ENCODE results near the gene CDH24. TPM values are rescaled to one million over a fixed set of nuclear protein-coding genes. Genes with fewer than 3 reads are reported as not detected.
A peak's percentile ranks its signal among the peaks of the same experiment; 100 is the strongest.

Gene CDH24
- total and polyA plus RNA-seq, 12 donors: 0.57 to 9.1 (median 1.6) TPM

DNA sequence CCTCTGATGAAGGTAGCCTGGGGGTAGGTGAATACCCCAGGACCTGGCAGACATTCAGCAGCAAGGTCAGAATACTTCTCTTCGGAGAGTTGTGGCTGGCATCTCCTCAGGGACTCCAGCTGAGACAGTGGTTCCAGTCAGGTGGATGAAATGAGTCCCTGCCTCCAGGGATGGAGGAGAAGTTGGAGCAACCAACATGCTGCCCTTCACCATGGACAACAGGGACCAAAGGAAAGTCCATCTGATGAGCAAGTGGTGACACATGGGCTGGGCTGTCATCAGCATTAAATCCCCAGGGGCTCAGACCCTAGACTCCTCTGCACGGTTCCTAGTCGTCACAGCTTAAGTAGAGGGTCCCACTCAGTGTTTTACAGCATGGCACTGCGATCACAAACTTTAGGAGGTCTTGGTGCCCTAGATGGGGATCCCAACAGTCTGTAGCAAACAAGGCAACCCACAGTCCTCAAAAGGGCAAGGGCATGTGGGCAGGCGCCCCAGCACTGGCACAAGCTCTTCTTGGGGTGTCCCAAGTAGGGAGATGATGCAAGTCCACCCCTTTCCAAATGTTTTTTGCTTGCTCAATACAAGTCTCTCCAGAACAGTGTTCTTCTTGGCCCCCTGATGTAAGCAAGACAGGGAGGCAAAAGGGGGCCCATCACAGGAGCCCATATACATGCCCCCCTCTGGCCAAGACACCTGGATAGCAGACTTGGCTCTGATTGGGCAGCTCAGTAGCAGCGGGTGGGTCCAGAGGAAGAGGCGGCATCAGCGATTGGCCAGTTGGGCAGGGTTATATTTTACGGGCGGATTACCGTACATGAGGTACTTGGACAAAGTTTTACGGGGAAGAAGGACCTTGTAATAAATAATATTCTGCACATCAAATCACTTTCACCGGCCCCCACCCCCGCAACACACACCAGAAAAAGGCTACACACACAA is 10.8 kb upstream of the CDH24 start:
- intact Hi-C loops (cut with DNase I): loop anchor here in 3 of 10 donors (2.0 to 10.0 kb wide), 5 partner anchors 39 to 483 kb away; partner anchors contain the start of gene DAD1 (in 1 of the 3)
- H3K27me3 ChIP-seq: no peaks in the 10 kb centered on the region
- H3K4me1 ChIP-seq: peaks cover 15 to 48% (median 38%) of the 10 kb centered on the region in 9 donors
- H3K9me3 ChIP-seq: no peaks in the 10 kb centered on the region
- DNase-seq (no peak), ATAC-seq (peak in 1 of 8 donors; percentile 4)
- TF ChIP-seq CTCF (IDR thresholded peaks at IDR 0.05): no peak
- no peak overlapping the region for H3K4me3 ChIP-seq
- H3K27ac ChIP-seq: no peak overlapping the region
- 75 to 80% methylated on average over 14 of the region's 14 CpGs for WGBS, 2 donors
- H3K36me3 ChIP-seq: peaks cover 0 to 79% (median 45%) of the 10 kb centered on the region in 9 donors

- H3K4me1 ChIP-seq: peaks cover 15 to 48% (median 32%) of the 10 kb centered on the region in 9 donors
- no peaks in the 10 kb centered on the region for H3K9me3 ChIP-seq
- no peaks in the 10 kb centered on the region for H3K27me3 ChIP-seq
- no peak for DNase-seq
- WGBS, 2 donors: 85% methylated on average over 23 of the region's 23 CpGs
- no peak for ATAC-seq
- no peak overlapping the region for H3K27ac ChIP-seq
- no peak for TF ChIP-seq CTCF (IDR thresholded peaks at IDR 0.05)
- no peak overlapping the region for H3K4me3 ChIP-seq
- H3K36me3 ChIP-seq: peaks cover 0 to 79% (median 47%) of the 10 kb centered on the region in 9 donors
- intact Hi-C loops (cut with DNase I): loop anchor here in 3 of 10 donors (5.0 to 10.0 kb wide), 3 partner anchors 40 to 482 kb away; partner anchors contain the start of gene DAD1 (in 1 of the 3)
These were observed 9.8 kb upstream of the CDH24 start for GRCh38 chr14:23066855-23067744.

- H3K27me3 ChIP-seq: no peaks in the 10 kb centered on the region
- no peak for DNase-seq
- H3K27ac ChIP-seq: no peak overlapping the region
- no peak overlapping the region for H3K4me3 ChIP-seq
- TF ChIP-seq CTCF (IDR thresholded peaks at IDR 0.05): no peak
- intact Hi-C loops (cut with DNase I): loop anchor here in 3 of 10 donors (5.0 to 10.0 kb wide), 3 partner anchors 41 to 482 kb away; partner anchors contain the start of gene DAD1 (in 1 of the 3)
- H3K36me3 ChIP-seq: peaks cover 0 to 85% (median 52%) of the 10 kb centered on the region in 9 donors
- no peaks in the 10 kb centered on the region for H3K9me3 ChIP-seq
- no peak for ATAC-seq
- 84 to 87% methylated on average over 3 of the region's 3 CpGs for WGBS, 2 donors
- H3K4me1 ChIP-seq: peaks cover 10 to 47% (median 28%) of the 10 kb centered on the region in 9 donors
These were observed 9.0 kb upstream of the CDH24 start for GRCh38 chr14:23066368-23066767.

DNA sequence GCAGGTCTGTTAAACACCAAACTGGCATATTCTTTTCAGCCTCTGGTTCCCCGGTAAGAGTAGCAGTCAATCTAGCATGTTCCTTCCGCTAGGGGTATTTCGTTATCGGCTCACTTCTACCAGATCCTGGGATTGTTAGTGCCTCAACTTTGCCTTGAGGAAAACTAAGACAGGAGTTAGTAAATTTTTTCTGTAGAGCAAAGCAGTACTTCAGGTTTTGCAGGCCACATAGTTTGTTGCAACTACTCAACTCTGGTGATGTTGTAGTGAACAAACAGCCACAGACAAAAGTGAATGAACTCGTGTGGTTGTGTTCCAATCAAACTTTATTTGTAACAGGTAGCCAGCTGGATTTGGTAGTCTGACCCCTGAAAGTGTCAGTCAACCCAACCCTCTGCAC is 6.3 kb upstream of the CDH24 start:
- TF ChIP-seq CTCF (IDR thresholded peaks at IDR 0.05): no peak
- DNase-seq: no peak
- no peak for ATAC-seq
- peaks cover 6 to 25% (median 14%) of the 10 kb centered on the region in 9 donors for H3K4me1 ChIP-seq
- H3K4me3 ChIP-seq: no peak overlapping the region
- 88 to 90% methylated on average over 5 of the region's 5 CpGs for WGBS, 2 donors
- H3K27me3 ChIP-seq: no peaks in the 10 kb centered on the region
- peaks cover 0 to 100% (median 76%) of the 10 kb centered on the region in 9 donors for H3K36me3 ChIP-seq
- no peaks in the 10 kb centered on the region for H3K9me3 ChIP-seq
- intact Hi-C loops (cut with DNase I): loop anchor here in 1 of 10 donors (10.0 kb wide), 1 partner anchor 479 kb away; the partner anchor contains the start of gene DAD1
- H3K27ac ChIP-seq: no peak overlapping the region

Data from heart right ventricle (tissue), 16 donors.